GM12801 (cell line): ENCODE data around the gene LSMEM2.

ENCODE experiments used
- TF ChIP-seq, protein P1 (sequence below): IDR thresholded peaks from one replicate; pipeline ENCODE4 v1.5.1; 2011; ENCODE audit warnings: control low read depth; ENCODE audit not compliant: insufficient read length; ENCODE audit errors: extremely low read depth

Gene LSMEM2

DNA sequence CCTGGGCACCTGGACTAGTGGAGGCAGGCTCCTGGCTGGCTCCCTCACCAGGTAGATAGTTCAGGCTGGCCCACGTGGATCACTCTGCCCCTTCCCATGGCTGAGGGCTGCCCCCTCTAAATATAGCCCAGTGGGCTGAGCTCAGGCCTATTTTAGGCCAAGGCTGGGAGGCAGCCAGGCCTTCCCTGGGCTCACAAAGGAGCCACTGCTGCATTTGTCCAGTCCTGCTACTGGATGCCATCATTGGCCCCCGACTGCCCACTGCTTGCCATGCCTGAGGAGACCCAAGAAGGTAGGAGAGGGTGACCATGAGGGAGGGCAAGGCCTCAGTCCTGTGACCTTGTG is at the start of gene LSMEM2:
Gene LSMEM2, plus strand, starts transcription at position 208 of the 345 bp plus-strand sequence. Its CDS starts 27 bp downstream, at position 235.
- TF ChIP-seq, protein P1, sequence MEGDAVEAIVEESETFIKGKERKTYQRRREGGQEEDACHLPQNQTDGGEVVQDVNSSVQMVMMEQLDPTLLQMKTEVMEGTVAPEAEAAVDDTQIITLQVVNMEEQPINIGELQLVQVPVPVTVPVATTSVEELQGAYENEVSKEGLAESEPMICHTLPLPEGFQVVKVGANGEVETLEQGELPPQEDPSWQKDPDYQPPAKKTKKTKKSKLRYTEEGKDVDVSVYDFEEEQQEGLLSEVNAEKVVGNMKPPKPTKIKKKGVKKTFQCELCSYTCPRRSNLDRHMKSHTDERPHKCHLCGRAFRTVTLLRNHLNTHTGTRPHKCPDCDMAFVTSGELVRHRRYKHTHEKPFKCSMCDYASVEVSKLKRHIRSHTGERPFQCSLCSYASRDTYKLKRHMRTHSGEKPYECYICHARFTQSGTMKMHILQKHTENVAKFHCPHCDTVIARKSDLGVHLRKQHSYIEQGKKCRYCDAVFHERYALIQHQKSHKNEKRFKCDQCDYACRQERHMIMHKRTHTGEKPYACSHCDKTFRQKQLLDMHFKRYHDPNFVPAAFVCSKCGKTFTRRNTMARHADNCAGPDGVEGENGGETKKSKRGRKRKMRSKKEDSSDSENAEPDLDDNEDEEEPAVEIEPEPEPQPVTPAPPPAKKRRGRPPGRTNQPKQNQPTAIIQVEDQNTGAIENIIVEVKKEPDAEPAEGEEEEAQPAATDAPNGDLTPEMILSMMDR: no peak

DNA sequence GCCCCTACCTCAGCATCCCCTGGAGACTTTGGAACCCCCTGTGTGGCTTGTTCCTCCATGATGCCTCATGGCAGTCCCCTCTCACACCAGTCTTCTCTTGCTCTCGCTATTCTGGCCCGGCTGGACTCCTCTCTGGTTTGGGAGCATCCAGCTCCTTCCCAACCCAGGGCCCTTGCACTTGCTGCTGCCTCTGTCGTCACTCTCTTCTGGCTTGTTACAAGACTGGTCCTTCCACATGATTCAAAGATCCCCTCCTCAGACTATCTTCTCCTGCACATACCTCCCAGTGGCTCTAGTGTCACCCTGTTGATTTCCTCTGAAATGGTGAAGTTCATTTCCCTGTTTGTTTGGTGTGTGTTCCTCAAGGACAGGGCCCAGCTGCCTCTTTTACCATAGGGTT is 49.4 kb upstream of the LSMEM2 start:
- TF ChIP-seq, protein P1: no peak

DNA sequence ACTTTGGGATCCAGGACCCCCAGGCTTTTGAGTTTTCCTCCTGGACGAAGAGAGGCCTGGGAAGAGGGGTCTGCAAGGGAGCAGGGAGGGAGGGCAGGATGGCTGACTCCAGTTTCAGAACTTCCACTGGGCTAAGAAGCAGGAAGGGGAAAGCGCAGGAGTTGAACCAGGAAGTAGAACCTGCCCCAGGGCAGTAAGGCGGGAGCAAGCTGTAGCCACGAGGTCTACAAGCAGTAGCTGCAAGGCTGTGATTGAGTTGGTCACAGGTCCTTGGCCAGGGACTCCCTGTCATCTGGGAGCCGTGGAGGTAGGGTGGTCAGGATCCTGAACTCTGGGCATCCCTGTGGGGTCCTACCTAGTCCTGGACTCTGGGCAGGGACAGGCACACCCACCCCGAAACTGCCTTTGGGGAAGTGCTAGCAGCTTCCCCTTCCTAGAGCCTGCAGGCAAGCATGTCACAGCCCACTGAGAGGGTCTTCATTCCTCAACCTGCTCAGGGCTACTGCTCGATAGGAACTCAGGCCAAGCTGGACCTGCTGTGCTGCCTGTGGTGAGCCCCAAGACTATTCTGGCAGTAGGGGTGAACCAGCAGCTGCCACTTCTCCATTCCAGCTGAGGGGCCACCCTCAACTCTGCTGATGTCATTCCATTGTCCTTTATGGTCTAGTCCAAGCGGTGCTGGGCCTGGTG is 48.6 kb upstream of the LSMEM2 start:
- TF ChIP-seq, protein P1: no peak

DNA sequence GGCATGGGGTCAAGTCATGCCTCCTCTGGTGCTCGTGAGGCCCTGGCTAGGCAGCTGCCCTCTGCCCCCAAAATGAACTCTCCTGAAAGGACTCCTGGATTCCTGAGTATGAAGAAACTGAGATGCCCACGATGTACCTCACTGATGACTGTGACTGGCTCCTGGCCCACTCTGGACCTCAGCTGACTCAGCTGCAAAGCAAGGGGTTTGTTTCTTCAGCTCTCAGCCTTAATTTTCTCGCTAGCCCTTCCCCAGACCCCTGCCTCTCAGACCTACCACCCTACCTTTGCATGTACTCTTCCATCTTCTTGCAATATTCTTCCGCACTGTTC is 48.1 kb upstream of the LSMEM2 start:
- TF ChIP-seq, protein P1: no peak

DNA sequence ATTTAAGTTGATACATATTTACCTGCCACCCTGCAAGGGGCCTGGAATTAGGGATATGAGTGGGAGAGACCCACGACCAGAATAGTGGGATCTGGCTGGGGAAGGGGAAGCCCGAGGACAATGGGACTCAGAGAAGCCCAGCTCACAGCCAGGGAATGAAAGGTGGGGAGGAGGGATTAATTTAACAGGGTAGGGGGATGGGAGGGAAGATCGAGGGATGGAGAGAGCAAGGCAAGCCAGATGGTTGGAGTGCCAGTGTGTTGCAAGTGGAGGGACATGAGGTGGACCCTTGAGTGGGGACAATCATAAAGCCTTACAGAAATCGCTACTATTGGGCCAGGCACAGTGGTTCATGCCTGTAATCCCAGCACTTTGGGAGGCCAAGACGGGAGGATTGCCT is 47.3 kb upstream of the LSMEM2 start:
- TF ChIP-seq, protein P1: no peak

DNA sequence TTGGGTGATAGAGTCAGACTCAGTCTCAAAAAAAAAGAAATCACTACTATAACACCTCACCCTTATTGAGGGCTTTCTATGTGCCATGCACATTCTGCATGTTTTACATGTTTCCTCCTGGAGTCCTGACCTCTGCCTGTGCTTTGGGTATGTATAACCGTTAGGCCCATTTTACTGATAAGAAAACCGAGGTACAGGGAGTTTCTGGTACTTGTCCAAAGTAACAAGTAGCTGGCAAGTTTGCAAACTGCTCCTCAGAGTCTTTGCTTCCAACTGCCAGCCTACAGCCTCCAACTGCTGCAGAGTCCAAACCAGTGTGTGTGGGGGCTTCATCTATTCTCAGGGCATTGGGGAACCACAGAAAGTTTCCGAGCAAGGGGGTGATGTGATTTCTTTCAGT is 46.6 kb upstream of the LSMEM2 start:
- TF ChIP-seq, protein P1: no peak

DNA sequence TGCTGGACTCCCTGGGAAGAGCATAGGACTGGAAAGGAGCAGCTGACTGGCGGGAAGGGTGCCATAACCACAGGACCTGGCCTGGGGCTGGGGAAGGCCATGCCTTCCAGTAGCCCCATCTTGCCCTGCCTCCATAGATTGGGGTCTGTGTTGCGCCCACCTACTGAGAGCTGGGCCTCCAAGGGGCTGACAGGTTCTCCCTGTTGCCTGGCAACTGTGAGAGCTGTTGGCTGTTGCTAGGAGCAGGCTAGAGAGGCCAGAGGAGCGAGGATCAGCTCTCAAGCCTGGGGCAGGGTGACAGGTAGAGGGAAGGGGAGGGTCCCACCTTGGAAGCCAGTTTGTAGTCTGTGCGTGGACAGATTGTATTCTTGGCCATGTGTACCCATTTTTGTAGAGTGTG is 45.7 kb upstream of the LSMEM2 start:
- TF ChIP-seq, protein P1: no peak
